ENCODE data around the gene CSNK1A1L. TPM values are rescaled to one million over a fixed set of nuclear protein-coding genes. Genes with fewer than 3 reads are reported as not detected.

CSNK1A1L gene
- total and polyA plus RNA-seq, 10 donors, result not detected

- TF ChIP-seq, protein P1, sequence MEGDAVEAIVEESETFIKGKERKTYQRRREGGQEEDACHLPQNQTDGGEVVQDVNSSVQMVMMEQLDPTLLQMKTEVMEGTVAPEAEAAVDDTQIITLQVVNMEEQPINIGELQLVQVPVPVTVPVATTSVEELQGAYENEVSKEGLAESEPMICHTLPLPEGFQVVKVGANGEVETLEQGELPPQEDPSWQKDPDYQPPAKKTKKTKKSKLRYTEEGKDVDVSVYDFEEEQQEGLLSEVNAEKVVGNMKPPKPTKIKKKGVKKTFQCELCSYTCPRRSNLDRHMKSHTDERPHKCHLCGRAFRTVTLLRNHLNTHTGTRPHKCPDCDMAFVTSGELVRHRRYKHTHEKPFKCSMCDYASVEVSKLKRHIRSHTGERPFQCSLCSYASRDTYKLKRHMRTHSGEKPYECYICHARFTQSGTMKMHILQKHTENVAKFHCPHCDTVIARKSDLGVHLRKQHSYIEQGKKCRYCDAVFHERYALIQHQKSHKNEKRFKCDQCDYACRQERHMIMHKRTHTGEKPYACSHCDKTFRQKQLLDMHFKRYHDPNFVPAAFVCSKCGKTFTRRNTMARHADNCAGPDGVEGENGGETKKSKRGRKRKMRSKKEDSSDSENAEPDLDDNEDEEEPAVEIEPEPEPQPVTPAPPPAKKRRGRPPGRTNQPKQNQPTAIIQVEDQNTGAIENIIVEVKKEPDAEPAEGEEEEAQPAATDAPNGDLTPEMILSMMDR (IDR thresholded peaks at IDR 0.05 in 8 of 11, conservative IDR thresholded peaks at IDR 0.05 in 3 of 11), result no peak
- TF ChIP-seq POLR2A (IDR thresholded peaks at IDR 0.05) (no peak), POLR2AphosphoS5 (IDR thresholded peaks at IDR 0.05) (no peak)
- WGBS, 5 donors, result 50 to 78% (median 72%) methylated on average over 1 of the region's 1 CpG
- intact Hi-C loops (cut with DNase I; ENCODE audit: low total_unique reads), result no loop called here
Observed at GRCh38 chr13:37107868-37108267, 2.4 kb upstream of the CSNK1A1L start.

GRCh38 chr13:37107456-37107855 is 2.0 kb upstream of the CSNK1A1L start:
- TF ChIP-seq POLR2AphosphoS5 (IDR thresholded peaks at IDR 0.05) (no peak), POLR2A (IDR thresholded peaks at IDR 0.05) (no peak)
- TF ChIP-seq, protein P1 (IDR thresholded peaks at IDR 0.05 in 8 of 11, conservative IDR thresholded peaks at IDR 0.05 in 3 of 11), result no peak
- intact Hi-C loops (cut with DNase I; ENCODE audit: low total_unique reads), result no loop called here
- no peak for DNase-seq
- H3K36me3 ChIP-seq, result peaks cover 0 to 27% (median 0%) of the 10 kb centered on the region in 6 donors
- H3K4me1 ChIP-seq, result peaks cover 0 to 8% (median 0%) of the 10 kb centered on the region in 6 donors
- 80 to 85% (median 84%) methylated on average over 4 of the region's 4 CpGs for WGBS, 5 donors
- no peak overlapping the region for H3K27ac ChIP-seq
- no peak overlapping the region for H3K4me3 ChIP-seq
- no peaks in the 10 kb centered on the region for H3K9me3 ChIP-seq
- peaks cover 0 to 7% (median 0%) of the 10 kb centered on the region in 7 donors for H3K27me3 ChIP-seq (replicated peaks in 1 of 7)

More at GRCh38 chr13:37107868-37108267, 2.4 kb upstream of the CSNK1A1L start:
- Histone ChIP-seq H3K36me3 (peaks cover 0 to 27% (median 0%) of the 10 kb centered on the region in 6 donors), H3K27me3 (replicated peaks in 1 of 7) (peaks cover 0 to 7% (median 0%) of the 10 kb centered on the region in 7 donors), H3K27ac (no peak overlapping the region), H3K4me1 (peaks cover 0 to 8% (median 0%) of the 10 kb centered on the region in 6 donors), H3K4me3 (no peak overlapping the region), H3K9me3 (no peaks in the 10 kb centered on the region)
- DNase-seq, result no peak

GRCh38 chr13:37106642-37107041 is 1.2 kb upstream of the CSNK1A1L start:
- Histone ChIP-seq H3K9me3 (no peaks in the 10 kb centered on the region), H3K4me3 (no peak overlapping the region), H3K36me3 (peaks cover 0 to 27% (median 0%) of the 10 kb centered on the region in 6 donors), H3K4me1 (peaks cover 0 to 8% (median 0%) of the 10 kb centered on the region in 6 donors), H3K27ac (no peak overlapping the region), H3K27me3 (replicated peaks in 1 of 7) (peaks cover 0 to 7% (median 0%) of the 10 kb centered on the region in 7 donors)
- DNase-seq, result no peak
- intact Hi-C loops (cut with DNase I; ENCODE audit: low total_unique reads), result no loop called here
- TF ChIP-seq POLR2AphosphoS5 (IDR thresholded peaks at IDR 0.05) (no peak), POLR2A (IDR thresholded peaks at IDR 0.05) (no peak)
- TF ChIP-seq, protein P1 (IDR thresholded peaks at IDR 0.05 in 8 of 11, conservative IDR thresholded peaks at IDR 0.05 in 3 of 11), result no peak
- 74 to 91% (median 89%) methylated on average over 2 of the region's 2 CpGs for WGBS, 5 donors

DNA sequence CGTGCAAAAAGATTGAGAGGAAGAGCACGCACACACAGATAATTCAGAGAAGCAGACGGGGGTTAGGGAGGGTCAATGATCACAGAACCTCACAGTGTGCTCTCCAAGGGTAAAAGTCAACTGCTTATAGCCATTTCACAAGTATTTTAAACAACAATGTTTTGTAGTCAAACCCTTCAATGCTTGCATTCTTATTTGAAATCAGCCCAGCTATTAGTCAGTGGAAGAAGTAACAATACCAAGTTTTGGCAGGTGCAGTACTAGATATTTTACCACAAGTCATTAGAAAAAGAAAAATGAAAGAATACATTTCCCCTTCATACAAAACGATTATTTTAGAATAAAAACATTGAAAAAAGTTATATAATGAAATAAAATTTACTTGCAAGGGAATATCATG is 2.6 kb downstream of the CSNK1A1L start:
- no peak for TF ChIP-seq POLR2AphosphoS5 (IDR thresholded peaks at IDR 0.05)
- no peak for DNase-seq
- H3K27me3 ChIP-seq (replicated peaks in 1 of 7), result peaks cover 0 to 7% (median 0%) of the 10 kb centered on the region in 7 donors
- H3K4me1 ChIP-seq, result no peaks in the 10 kb centered on the region
- 56 to 69% (median 61%) methylated on average over 4 of the region's 4 CpGs for WGBS, 5 donors
- no peak overlapping the region for H3K4me3 ChIP-seq
- H3K36me3 ChIP-seq, result peaks cover 0 to 27% (median 0%) of the 10 kb centered on the region in 6 donors
- intact Hi-C loops (cut with DNase I; ENCODE audit: low total_unique reads), result no loop called here
- H3K27ac ChIP-seq, result no peak overlapping the region
- no peaks in the 10 kb centered on the region for H3K9me3 ChIP-seq

All from spleen (tissue), 11 donors.